PC-9 (cell line): ENCODE results near the gene ATP7A.

ENCODE experiments used
- CTCF ChIP-seq: fragments of 200-600 bp; sonication (generic); conservative IDR thresholded peaks from 2 replicates; pipeline ENCODE4 v1.6.1; 2017; ENCODE audit warnings: mixed run types, antibody characterized with exemption, mild to moderate bottlenecking, moderate library complexity
- EZH2 ChIP-seq: fragments of 200-600 bp; sonication (generic); IDR thresholded peaks from 2 replicates; pipeline ENCODE4 v1.8.0; 2017; ENCODE audit warnings: antibody characterized with exemption, low read depth

GRCh38 chrX:77894921-77895886 lies 15.3 kb upstream of the ATP7A start, which contains the start of gene MAGT1:
- TF ChIP-seq CTCF (no peak), EZH2 (no peak)
